NCI-H1105 treated with DMSO at 0.1 percent for 48 hours (cell line): ENCODE results near the gene TRMT112.

Experiments used
- DNase-seq: peaks from one replicate; lab custom pipeline; 2025; lab: John Stamatoyannopoulos, UW

TRMT112 gene

GRCh38 chr11:64291752-64292459, 25.5 kb downstream of the TRMT112 start:
- DNase-seq, result no peak

- DNase-seq, result no peak
Measured at GRCh38 chr11:64291262-64291751, 26.1 kb downstream of the TRMT112 start, which contains the start of gene KCNK4. KCNK4 (plus strand) TSS chr11:64291302; CDS start chr11:64293019, 1,717 bp downstream.

- DNase-seq, result no peak
Measured at GRCh38 chr11:64290352-64291261, 26.8 kb downstream of the TRMT112 start.

DNA sequence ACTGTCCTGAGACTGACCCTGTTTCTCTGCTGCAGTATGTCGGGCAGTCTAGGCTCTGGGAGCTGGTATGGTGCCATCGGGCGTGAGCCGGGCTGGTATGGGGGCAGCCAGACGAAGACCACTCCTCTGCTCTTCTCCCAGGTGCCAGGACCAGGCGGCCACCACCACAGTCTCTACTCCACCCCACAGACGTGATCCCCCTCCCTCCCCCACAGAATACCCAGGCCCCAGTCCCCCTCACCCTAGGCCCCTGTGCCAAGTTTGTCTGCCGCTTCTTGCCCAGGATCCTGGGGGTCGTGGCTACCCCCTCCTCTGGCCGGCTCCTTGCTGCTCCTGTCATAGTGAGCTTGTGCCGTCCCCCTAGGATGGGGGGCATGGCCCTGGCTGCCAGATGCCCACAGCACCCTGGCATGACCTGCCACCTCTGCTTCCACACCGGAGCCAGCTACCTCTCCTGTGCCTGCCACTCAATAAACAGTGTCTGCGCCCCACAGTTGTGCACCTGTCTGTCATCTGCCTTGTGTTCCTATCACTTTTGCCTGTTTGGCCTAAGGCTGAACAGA, 28.3 kb downstream of the TRMT112 start:
- no peak for DNase-seq

- no peak for DNase-seq
Measured at GRCh38 chr11:64288353-64288750, 29.0 kb downstream of the TRMT112 start.

DNA sequence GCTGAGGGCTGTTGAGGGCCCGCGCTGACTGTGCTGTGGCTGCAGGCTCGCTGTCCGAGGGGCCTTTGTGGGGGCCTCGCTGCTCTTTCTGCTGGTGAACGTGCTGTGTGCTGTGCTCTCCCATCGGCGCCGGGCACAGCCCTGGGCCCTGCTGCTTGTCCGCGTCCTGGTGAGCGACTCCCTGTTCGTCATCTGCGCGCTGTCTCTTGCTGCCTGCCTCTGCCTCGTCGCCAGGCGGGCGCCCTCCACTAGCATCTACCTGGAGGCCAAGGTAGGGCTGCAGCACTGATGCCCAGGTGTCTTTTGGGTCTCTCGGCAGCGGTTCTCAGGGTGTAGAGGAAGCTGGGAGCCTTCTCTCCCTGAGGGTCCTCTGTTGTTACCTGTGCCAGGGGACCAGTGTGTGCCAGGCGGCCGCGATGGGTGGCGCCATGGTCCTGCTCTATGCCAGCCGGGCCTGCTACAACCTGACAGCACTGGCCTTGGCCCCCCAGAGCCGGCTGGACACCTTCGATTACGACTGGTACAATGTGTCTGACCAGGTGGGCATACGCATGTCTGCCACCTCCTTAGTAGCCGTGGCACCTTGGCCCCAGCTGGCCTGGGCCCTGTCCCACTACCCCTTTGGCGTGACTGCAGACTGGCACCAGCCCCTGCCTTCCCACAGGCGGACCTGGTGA, 29.5 kb downstream of the TRMT112 start:
- no peak for DNase-seq

DNA sequence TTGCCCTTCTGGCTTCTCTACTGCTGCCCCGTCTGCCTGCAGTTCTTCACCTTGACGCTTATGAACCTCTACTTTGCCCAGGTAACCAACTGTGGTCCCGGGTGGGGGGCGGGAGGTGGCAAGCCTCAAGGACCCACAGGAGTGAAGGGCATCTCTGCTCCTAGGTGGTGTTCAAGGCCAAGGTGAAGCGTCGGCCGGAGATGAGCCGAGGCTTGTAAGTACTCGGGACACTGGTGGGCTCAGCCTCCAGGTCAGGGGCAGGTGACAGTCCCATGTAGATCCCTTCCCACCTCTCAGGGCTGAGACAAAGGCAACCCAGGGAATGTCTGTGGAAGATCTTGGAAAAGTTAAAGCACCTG, 30.6 kb downstream of the TRMT112 start:
- DNase-seq, result no peak

DNA sequence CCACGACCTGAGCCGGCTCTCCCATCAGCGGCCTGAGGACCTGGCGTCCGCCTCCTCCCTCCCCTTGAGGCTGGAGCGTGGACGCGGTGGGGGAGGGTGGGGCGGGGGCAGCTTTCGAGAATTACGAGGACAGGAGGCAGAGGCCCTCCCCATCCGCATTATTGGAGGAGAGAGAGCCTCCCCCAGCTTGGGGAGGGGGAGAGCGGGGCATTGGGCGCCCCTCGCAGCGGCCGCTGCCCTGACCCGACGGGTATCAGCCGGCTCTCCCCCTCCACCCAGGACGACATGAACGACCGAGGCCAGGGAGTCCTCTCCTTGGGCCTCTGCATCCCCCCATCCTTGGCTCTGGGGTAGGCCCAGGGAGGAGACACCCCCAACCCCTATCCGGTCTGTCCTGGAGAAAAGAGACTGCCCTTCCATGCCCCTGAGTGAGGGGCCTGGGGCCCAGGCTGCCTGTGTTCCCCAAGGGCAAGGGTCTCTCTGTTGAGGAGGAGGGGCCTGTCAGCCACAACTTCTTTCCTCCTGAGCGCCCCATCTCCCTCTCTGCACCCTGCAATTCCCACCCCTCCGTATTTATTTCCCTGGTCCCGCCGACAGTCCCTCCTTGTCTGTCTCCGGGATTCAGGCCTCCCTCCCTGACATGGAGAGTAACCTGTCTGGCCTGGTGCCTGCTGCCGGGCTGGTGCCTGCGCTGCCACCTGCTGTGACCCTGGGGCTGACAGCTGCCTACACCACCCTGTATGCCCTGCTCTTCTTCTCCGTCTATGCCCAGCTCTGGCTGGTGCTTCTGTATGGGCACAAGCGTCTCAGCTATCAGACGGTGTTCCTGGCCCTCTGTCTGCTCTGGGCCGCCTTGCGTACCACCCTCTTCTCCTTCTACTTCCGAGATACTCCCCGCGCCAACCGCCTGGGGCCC, 31.2 kb downstream of the TRMT112 start:
- peak; percentile 25 for DNase-seq

DNA sequence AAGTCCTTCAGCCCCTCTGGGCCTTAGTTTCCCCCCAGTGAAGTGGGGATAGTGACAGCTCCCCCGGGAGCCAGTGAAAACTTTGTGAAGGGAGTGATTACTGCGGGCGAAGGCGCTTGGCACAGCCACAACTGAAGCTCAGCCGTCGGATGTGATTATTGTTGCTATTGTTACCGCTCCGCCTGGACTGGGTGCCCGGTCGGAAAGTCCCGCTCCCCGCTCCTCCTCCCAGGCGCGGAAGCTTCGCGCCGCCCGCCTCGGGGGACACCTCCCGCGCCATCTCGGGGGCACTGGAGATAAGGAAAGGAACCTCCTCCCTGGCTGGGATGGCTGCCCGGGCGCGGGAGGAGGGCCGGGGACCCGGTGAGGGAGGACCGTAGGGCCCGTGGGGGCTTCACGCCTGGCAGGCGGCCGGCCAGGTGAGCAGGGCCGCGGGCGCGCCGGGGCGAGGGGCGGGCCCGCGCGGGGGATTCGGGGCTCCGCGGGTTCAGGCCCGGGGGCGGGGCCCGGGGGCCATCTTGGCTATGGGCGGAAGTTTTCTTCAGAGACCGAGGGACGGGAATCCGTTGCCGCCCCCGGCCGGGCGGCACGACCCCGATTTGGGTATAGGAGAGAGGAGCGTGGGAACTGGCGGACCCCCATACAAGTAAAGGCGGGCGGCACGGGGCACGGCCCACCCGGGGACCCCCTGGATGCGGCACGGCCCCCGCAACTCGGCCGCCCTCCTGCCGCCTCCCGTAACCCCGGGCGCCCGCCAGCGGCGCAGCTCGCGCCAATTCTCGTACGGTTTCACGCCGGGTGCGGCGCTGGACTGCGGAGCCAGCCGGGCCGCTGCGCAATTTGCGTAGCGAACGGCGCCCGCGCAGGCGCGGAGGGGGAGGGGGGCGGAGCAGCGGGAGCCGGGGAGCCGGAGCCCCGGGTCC, 32.1 kb downstream of the TRMT112 start, which contains the start of gene GPR137:
Gene GPR137 (plus strand): TSS at position 887 of the 923 bp plus-strand sequence. CDS start 677 bp downstream, outside the sequence.
- DNase-seq, result peak; percentile 83

DNA sequence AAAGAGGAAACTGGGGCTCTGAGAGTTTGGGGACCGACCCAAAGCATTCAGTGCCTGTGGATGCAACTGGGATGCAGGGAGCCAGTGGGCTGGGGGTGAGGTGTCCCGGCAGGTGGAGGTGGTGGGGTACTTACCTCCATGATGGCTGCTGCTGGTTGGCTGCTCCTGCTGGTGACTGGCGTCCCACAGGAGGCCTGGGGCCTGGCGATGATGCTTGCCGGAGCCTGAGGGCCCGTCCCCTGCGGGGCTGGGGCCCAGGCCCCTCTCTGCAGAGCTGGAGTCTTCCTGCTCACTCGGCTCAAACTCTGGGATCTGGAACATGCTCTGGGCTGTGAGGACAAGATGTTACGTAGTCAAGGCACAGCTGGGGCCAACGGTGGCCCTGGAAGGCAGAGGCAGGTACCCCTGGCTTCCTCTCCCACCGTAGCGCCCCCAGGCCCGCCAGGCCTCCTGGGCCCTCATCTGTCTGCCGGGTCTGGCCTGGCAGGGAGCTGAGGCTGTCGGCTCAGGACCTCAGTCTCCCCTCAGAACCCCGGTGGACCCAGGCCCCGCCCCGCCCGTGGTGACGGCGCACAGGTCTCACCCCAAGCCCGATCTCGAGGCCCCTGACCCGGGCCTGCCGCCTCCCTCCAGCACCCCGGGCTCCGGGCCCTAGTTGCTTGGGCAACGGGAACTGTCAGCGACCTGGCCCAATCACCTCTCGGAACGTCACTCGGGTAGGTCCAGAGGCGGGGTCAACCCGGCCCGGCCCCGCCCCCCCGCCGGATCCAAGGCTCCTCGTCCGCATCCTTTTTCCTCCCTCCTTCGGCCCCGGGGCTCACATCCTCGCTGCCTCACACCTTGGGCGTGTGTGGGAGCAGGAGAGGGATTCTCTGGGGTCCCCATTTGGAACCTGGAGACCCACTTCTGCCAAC, 33.1 kb downstream of the TRMT112 start, which contains the start of gene BAD:
Gene BAD (minus strand): TSS at position 618 of the 914 bp plus-strand sequence. CDS start 297 bp downstream, at position 321.
- DNase-seq, result peak; percentile 92

DNA sequence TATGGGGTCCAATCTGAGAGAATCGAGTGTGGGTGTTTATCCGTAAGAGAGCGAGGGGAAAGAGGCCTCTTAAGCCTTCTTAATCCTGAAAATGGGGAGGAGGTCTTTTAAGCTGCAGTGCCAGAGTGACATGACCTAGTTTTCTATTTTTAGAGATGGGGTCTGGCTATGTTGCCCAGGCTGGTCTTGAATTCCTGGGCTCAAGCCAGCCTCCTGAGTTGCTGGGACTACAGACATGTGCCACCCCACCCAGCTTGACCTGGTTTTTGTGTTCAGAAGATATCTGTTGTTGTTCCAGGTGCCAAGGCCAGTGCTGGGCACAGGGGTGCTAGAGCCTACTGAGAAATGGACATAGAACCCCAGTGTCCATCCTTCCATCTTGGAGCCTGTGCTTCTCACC, 34.3 kb downstream of the TRMT112 start:
- no peak for DNase-seq

DNA sequence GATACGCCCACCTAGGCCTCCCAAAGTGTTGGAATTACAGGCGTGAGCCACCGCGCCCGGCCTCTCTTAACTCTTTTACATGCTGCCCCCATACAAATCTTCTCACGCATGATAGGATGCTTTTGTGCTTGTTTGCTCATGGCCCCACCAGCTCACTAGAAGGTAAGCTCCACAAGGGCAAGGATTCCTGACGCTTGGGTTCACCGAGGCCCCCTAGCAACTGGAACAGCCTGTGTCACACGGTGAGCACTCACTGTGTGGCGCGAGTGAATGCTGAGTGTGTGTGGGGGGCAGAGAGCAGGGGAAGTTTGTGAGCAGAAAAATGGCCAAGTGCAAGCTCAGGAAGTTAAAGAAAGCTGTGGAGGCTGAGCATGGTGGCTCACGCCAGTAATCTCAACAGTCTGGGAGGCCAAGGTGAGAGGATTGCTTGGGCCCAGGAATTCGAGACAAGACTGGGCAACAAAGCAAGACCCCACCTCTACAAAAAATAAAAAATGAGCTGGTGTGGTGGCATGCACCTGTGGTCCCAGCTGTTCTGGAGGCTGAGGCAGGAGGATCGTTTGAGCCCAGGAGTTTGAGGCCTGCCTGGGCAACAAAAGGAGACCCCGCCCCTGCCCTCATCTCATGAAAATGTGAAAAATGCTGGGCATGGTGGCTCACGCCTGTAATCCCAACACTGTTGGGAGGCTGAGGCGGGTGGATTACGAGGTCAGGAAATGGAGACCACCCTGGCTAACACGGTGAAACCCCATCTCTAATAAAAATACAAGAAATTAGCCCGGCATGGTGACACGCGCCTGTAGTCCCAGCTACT, 35.2 kb downstream of the TRMT112 start:
- no peak for DNase-seq

GRCh38 chr11:64278576-64279190, 38.7 kb downstream of the TRMT112 start:
- no peak for DNase-seq

DNA sequence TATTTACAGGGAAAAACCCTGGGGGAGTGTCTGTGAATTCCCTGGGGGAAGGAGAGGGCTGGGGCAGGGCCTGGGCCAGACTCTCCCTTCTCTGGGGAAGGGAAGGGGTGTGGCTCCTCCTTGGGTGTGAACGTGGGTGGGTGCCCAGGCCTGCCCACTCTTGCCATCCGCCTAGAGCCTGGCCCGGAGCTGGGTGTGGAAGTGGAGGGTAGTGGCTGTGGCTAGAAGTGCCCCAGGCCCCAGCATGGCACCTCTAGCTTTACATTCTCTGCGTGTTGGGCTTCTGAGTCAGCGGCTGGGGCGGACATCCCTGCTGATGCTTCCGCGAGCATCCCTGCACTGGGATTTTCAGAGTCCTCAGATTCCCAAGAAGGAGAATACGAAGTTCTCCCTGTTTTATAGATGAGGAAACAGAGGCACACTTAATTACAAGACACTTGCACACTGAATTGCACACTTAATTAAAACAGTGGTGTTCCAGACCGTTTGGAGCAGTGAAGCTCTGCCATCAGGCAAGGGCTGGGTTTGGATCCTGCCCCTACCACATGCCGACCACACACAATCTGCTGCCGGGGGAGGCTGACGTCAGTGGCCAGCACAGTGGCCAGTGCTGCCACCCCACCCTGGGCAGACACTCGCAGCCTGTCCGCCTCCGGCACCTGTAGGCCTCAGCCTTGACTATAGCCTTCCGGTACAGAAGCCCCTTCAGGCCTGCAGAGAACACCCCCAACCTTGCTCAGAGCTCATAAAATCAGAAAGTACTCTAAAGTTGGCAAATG, 40.5 kb downstream of the TRMT112 start:
- no peak for DNase-seq

- no peak for DNase-seq
Measured at GRCh38 chr11:64275841-64276240, 41.5 kb downstream of the TRMT112 start.

DNA sequence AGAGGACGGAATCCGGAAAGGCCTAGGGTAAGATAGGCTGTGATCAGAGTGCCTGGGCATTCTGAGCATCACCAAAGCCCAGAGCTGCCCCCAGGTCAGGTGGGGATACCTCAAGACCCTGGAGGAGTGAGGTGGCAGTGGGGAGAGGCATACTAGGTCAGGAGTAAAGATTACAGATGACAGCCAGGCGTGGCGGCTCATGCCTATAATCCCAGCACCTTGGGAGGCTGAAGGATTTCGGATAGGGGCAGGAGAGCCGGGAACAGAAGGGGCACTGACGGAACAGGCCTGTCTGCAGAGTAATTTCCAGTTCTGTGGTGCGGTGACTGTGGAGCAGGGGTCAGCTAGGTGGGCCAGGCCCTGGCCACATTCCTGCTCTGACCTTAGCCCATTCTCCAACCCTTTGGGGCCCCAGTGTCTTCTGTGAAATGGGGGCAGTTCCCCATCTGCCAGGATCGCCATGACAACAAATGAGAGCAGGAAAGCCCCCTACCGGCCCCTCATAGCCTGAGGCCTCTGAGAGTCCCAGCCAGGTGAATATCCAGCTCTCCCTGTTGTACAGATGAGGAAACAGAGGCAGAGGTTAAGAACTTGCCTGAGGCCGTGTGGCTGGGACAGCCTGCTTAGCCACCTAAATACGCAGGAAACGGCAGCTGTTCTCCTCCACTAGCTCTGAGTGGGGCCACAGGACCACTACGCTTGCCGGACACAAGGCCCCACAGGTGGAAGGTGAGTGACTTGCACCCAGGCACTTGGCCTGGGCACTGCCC, 42.1 kb downstream of the TRMT112 start:
- no peak for DNase-seq
